Stimulated activated effector memory CD8-positive, alpha-beta T cell treated with anti-CD3 and anti-CD28 coated beads, Interleukin-12 subunit alpha, Interleukin-12 subunit beta, amount 100 ng/mL, for 72 hours (primary cell): Measurements from ENCODE around the gene APBA2.
"Not testable (repeated sequence)": the region's sequence is repeated elsewhere in the genome, so short reads cannot be mapped to it uniquely, and the experiment has no call there.

Experiments
- ATAC-seq: fragments of 150-1000 bp; cut with Tn5 transposase; 2 replicates; pipeline ENCODE4 v1.10.0; 2021
- DNase-seq, 2 donors: peaks; one replicate each; pipeline ENCODE4 v3.0.0; 2021 to 2022; ENCODE audit warnings: low spot score in 2 of 2
- H3K27ac Mint-ChIP-seq: one replicate; pipeline ENCODE4 v1.8.0; 2022; ENCODE audit warnings: mild to moderate bottlenecking, mixed read lengths
- H3K36me3 Mint-ChIP-seq: one replicate; pipeline ENCODE4 v1.8.0; 2022; ENCODE audit warnings: mild to moderate bottlenecking, mixed read lengths
- H3K4me1 Mint-ChIP-seq: one replicate; pipeline ENCODE4 v1.8.0; 2022; ENCODE audit warnings: mixed read lengths
- H3K4me3 Mint-ChIP-seq: one replicate; pipeline ENCODE4 v1.8.0; 2022; ENCODE audit warnings: mild to moderate bottlenecking, mixed read lengths
- H3K9me3 Mint-ChIP-seq: one replicate; pipeline ENCODE4 v1.8.0; 2022; ENCODE audit warnings: mixed read lengths

The APBA2 gene

GRCh38 chr15:29150515-29151483 lies 265.0 kb downstream of the APBA2 start:
- Mint-ChIP-seq H3K4me1 (no peaks in the 10 kb centered on the region), H3K36me3 (no peaks in the 10 kb centered on the region), H3K9me3 (no peaks in the 10 kb centered on the region), H3K27ac (no peak overlapping the region), H3K4me3 (no peak overlapping the region)
- ATAC-seq: no peak
- DNase-seq: no peak

GRCh38 chr15:29151484-29151857 lies 265.7 kb downstream of the APBA2 start:
- H3K36me3 Mint-ChIP-seq: no peaks in the 10 kb centered on the region
- no peaks in the 10 kb centered on the region for H3K9me3 Mint-ChIP-seq
- ATAC-seq: no peak
- H3K4me3 Mint-ChIP-seq: no peak overlapping the region
- H3K27ac Mint-ChIP-seq: no peak overlapping the region
- no peaks in the 10 kb centered on the region for H3K4me1 Mint-ChIP-seq
- no peak for DNase-seq

- peaks cover 8% of the 10 kb centered on the region for H3K4me1 Mint-ChIP-seq
- H3K27ac Mint-ChIP-seq: no peak overlapping the region
- no peak for DNase-seq
- ATAC-seq: no peak
- no peak overlapping the region for H3K4me3 Mint-ChIP-seq
- H3K9me3 Mint-ChIP-seq: no peaks in the 10 kb centered on the region
- no peaks in the 10 kb centered on the region for H3K36me3 Mint-ChIP-seq
Observed at GRCh38 chr15:29156521-29156920, 270.7 kb downstream of the APBA2 start.

GRCh38 chr15:29159771-29160455 lies 274.1 kb downstream of the APBA2 start:
- H3K4me1 Mint-ChIP-seq: peaks cover 8% of the 10 kb centered on the region
- H3K4me3 Mint-ChIP-seq: no peak overlapping the region
- H3K9me3 Mint-ChIP-seq: peaks cover 4% of the 10 kb centered on the region
- DNase-seq (no peak), ATAC-seq (no peak)
- no peak overlapping the region for H3K27ac Mint-ChIP-seq
- no peaks in the 10 kb centered on the region for H3K36me3 Mint-ChIP-seq

- Mint-ChIP-seq H3K9me3 (peaks cover 4% of the 10 kb centered on the region), H3K27ac (no peak overlapping the region), H3K36me3 (no peaks in the 10 kb centered on the region), H3K4me1 (peaks cover 8% of the 10 kb centered on the region), H3K4me3 (no peak overlapping the region)
- DNase-seq: no peak
- no peak for ATAC-seq
Observed at GRCh38 chr15:29162411-29162810, 276.6 kb downstream of the APBA2 start.

GRCh38 chr15:29167122-29167521 lies 281.3 kb downstream of the APBA2 start:
- H3K27ac Mint-ChIP-seq, H3K4me1 Mint-ChIP-seq, DNase-seq, H3K4me3 Mint-ChIP-seq, H3K36me3 Mint-ChIP-seq, ATAC-seq, H3K9me3 Mint-ChIP-seq: not testable (repeated sequence)
